K562 (cell line): ENCODE data around the gene TESMIN. TPM values are rescaled to one million over a fixed set of nuclear protein-coding genes. Genes with fewer than 3 reads are reported as not detected.

Experiments
- ATAC-seq: fragments of 200-7000 bp; cut with Tn5 transposase; 3 replicates; pipeline ENCODE4 v1.9.1; 2020; ENCODE audit warnings: moderate library complexity
- BruUV-seq: library from RNA; stranded (reverse); fragments of 400-500 nt; replicated peaks from 2 replicates; lab custom pipeline; 2021; lab: Mats Ljungman, UMichigan
- CTCF ChIA-PET: fragments of 300-600 bp; formaldehyde crosslinking; extraction: SDS; loops from one replicate; lab custom pipeline; 2021; ENCODE audit warnings: low intra/inter-chr PET ratio; lab: Yijun Ruan, JAX
- POLR2A ChIA-PET: fragments of 300-600, 350-650 bp; sonication (Branson Sonifier 250); formaldehyde crosslinking; extraction: SDS; loops from one replicate; lab custom pipeline; 2021; ENCODE audit warnings: antibody characterized with exemption, inconsistent platforms; lab: Yijun Ruan, JAX
- DNase-seq, 4 experiments: peaks; one replicate each; pipeline versions ENCODE4 v3.0.0 to v3.0.0-alpha.2; 2011 to 2018; ENCODE audit warnings: low spot score in 3 of 4, mixed read lengths in 3 of 4; ENCODE audit errors: extremely low read depth in 1 of 4
- FAIRE-seq: peaks from 2 replicates; lab custom pipeline; 2011; peaks lifted over from hg19 to GRCh38; lab: Jason Lieb, UNC
- H2AFZ ChIP-seq: 2 replicates; pipeline ENCODE4 v1.6.0; 2011; ENCODE audit warnings: low read depth, low read length, control low read depth, inconsistent platforms
- H3K27ac ChIP-seq: fragments of 200-600 bp; 3 replicates; pipeline ENCODE4 v1.8.0; 2011; ENCODE audit warnings: low read depth, mild to moderate bottlenecking, control low read depth, inconsistent platforms, low read length, moderate library complexity, mixed read lengths; ENCODE audit errors: extremely low read depth
- H3K27me3 ChIP-seq, 2 experiments: fragments of 300-600 bp in 1 of 2; 2 replicates in 1 of 2; 3 replicates in 1 of 2; pipeline versions ENCODE4 v1.6.0 to v1.8.0; 2011; ENCODE audit warnings: inconsistent platforms in 2 of 2, low read length in 2 of 2, mild to moderate bottlenecking in 1 of 2, mixed read lengths in 1 of 2, moderate library complexity in 1 of 2; ENCODE audit not compliant: control insufficient read depth in 2 of 2, insufficient read depth in 2 of 2
- H3K36me3 ChIP-seq: fragments of 300-600 bp; 3 replicates; pipeline ENCODE4 v1.8.0; 2011; ENCODE audit warnings: mild to moderate bottlenecking, low read length, inconsistent platforms; ENCODE audit not compliant: control insufficient read depth, insufficient read depth
- H3K4me1 ChIP-seq, 2 experiments: fragments of 200-600 bp in 1 of 2; replicated peaks in 1 of 2; 2 replicates in 1 of 2; 3 replicates in 1 of 2; pipeline versions ENCODE4 v1.5.1 to v1.8.0; 2011; ENCODE audit warnings: inconsistent platforms in 2 of 2, low read length in 2 of 2, mild to moderate bottlenecking in 1 of 2, mixed read lengths in 1 of 2, moderate library complexity in 1 of 2; ENCODE audit not compliant: control insufficient read depth in 2 of 2, insufficient read depth in 2 of 2
- H3K4me2 ChIP-seq: 2 replicates; pipeline ENCODE4 v1.6.1; 2011; ENCODE audit warnings: low read length, control low read depth, inconsistent platforms, mixed read lengths; ENCODE audit not compliant: insufficient read depth
- H3K4me3 ChIP-seq: fragments of 200-600 bp; sonication (generic), shearing (Covaris generic); 2 replicates; pipeline ENCODE4 v1.5.1; 2016; ENCODE audit warnings: control low read depth, inconsistent platforms
- H3K79me2 ChIP-seq: fragments of 200-600 bp; 3 replicates; pipeline ENCODE4 v1.8.0; 2011; ENCODE audit warnings: low read length, inconsistent platforms; ENCODE audit not compliant: control insufficient read depth, insufficient read depth
- H3K9ac ChIP-seq, 2 experiments: 2 replicates each; pipeline versions ENCODE4 v1.6.0 to v1.6.1; 2011; ENCODE audit warnings: low read depth in 2 of 2, low read length in 2 of 2, control low read depth in 1 of 2, inconsistent platforms in 1 of 2, mild to moderate bottlenecking in 1 of 2, mixed read lengths in 1 of 2; ENCODE audit not compliant: insufficient read depth in 1 of 2
- H3K9me1 ChIP-seq: one replicate; pipeline ENCODE4 v1.6.0; 2011; ENCODE audit warnings: inconsistent platforms, mild to moderate bottlenecking, low read length, moderate library complexity; ENCODE audit not compliant: control insufficient read depth, insufficient read depth
- H3K9me3 ChIP-seq: replicated peaks from 2 replicates; pipeline ENCODE4 v1.5.1; 2011; ENCODE audit warnings: low read depth, low read length, inconsistent platforms; ENCODE audit not compliant: control insufficient read depth, insufficient read depth
- H4K20me1 ChIP-seq: replicated peaks from 2 replicates; pipeline ENCODE4 v1.6.1; 2011; ENCODE audit warnings: low read length, inconsistent platforms, mixed read lengths; ENCODE audit not compliant: control insufficient read depth, insufficient read depth
- CEBPG ChIP-seq, 3 experiments: fragments of 200-800 bp in 1 of 3; sonication (Bioruptor generic) in 1 of 3; sonication (generic) in 1 of 3; formaldehyde crosslinking in 1 of 3; IDR thresholded peaks in 2 of 3; conservative IDR thresholded peaks in 1 of 3; 2 replicates each; pipeline versions ENCODE4 v1.6.1 to v1.8.0; 2016 to 2022; ENCODE audit warnings: missing compliant biosample characterization in 2 of 3, missing genetic modification characterization in 2 of 3, mild to moderate bottlenecking in 1 of 3, missing genetic modification reagents in 1 of 3
- FOSL1 ChIP-seq: fragments of 200-800 bp; sonication (Bioruptor generic); conservative IDR thresholded peaks from 2 replicates; pipeline ENCODE4 v1.6.1; 2016; ENCODE audit warnings: missing genetic modification characterization, missing compliant biosample characterization
- GABPB2 ChIP-seq: fragments of 250-450 bp; sonication (Bioruptor Pico); conservative IDR thresholded peaks from 2 replicates; pipeline ENCODE4 v1.5.1; 2021; ENCODE audit warnings: mild to moderate bottlenecking
- HDAC6 ChIP-seq: IDR thresholded peaks from 2 replicates; pipeline ENCODE4 v1.6.1; 2012; ENCODE audit warnings: low read depth, mild to moderate bottlenecking, control low read depth, inconsistent platforms, low read length, moderate library complexity
- HOMEZ ChIP-seq: fragments of 250-450 bp; sonication (Bioruptor Pico); IDR thresholded peaks from 2 replicates; pipeline ENCODE4 v1.4.0; 2020; ENCODE audit warnings: mild to moderate bottlenecking, moderate library complexity
- LEF1 ChIP-seq: fragments of 450-650 bp; IDR thresholded peaks from 2 replicates; pipeline ENCODE4 v1.6.1; 2016; ENCODE audit warnings: mild to moderate bottlenecking
- RFX1 ChIP-seq: fragments of 450-650 bp; IDR thresholded peaks from 2 replicates; pipeline ENCODE4 v1.6.1; 2016; ENCODE audit warnings: mild to moderate bottlenecking, moderate library complexity
- TBP ChIP-seq: optimal IDR thresholded peaks from 2 replicates; pipeline ENCODE3; 2011; ENCODE audit warnings: low read depth, low read length, improper control_type of control experiment
- ZNF609 ChIP-seq: sonication (generic); formaldehyde crosslinking; IDR thresholded peaks from 2 replicates; pipeline ENCODE4 v1.8.1; 2023; ENCODE audit warnings: missing genetic modification reagents, mild to moderate bottlenecking, borderline replicate concordance
- ZNF778 ChIP-seq: fragments of 450-650 bp; formaldehyde crosslinking; IDR thresholded peaks from 2 replicates; pipeline ENCODE4 v1.4.0; 2020; ENCODE audit warnings: mild to moderate bottlenecking, moderate library complexity
- WGBS: fragments of 100-300 bp; shearing (Covaris generic); methylation state at CpG from one replicate; pipeline ENCODE4 v1.1.6; 2016; ENCODE audit warnings: low coverage, mixed read lengths; ENCODE audit not compliant: insufficient coverage; ENCODE audit errors: missing lambda C conversion rate; 5-methylcytosine and 5-hydroxymethylcytosine counted together
- in situ Hi-C: fragments of 300-500 bp; cut with MboI; formaldehyde crosslinking; loops from 4 replicates; pipeline ENCODE4 v1.15.0; 2018; ENCODE audit warnings: inconsistent platforms, mixed read lengths
- intact Hi-C: fragments of 100-400 bp; cut with micrococcal nuclease; formaldehyde crosslinking; loops from 2 replicates; pipeline ENCODE4 v1.14.2; 2022
- polyA plus RNA-seq, 8 experiments: library from polyadenylated mRNA; depleted of rRNA in 4 of 8; stranded (reverse) in 5 of 8; unstranded in 3 of 8; fragments of >200 nt; fragmentation: Nextera tagmentation in 2 of 8; fragmentation: Illumina TruSeq in 1 of 8; extraction: Ambion mirVana in 2 of 8; extraction: Trizol in 1 of 8; gene quantifications; 2 replicates each; pipeline versions ENCODE4 v1.2.1 to v1.2.3, GENCODE V29; 2011 to 2014; ENCODE audit warnings: inconsistent platforms in 1 of 8, missing spikeins in 1 of 8
- total RNA-seq, 7 experiments: library from RNA; depleted of rRNA in 6 of 7; stranded (reverse); fragments of >200 nt in 6 of 7; fragmentation: Illumina TruSeq in 2 of 7; extraction: Trizol in 2 of 7; gene quantifications; 2 replicates each; pipeline versions ENCODE4 v1.2.1 to v1.2.3, GENCODE V29; 2011 to 2021; ENCODE audit warnings: low replicate concordance in 1 of 7
- TF ChIP-seq, protein P1 (sequence below), 2 experiments: IDR thresholded peaks; 2 replicates each; pipeline ENCODE4 v1.6.1; 2012; ENCODE audit warnings: improper control_type of control experiment in 2 of 2, low read depth in 2 of 2, low read length in 2 of 2, borderline replicate concordance in 1 of 2

The TESMIN gene
- total and polyA plus RNA-seq, 9 of the 15 experiments (the other 6 are each of a cell fraction or from before 2014, with no cell fraction given): 8.9 to 50.5 (median 15.0) TPM

DNA sequence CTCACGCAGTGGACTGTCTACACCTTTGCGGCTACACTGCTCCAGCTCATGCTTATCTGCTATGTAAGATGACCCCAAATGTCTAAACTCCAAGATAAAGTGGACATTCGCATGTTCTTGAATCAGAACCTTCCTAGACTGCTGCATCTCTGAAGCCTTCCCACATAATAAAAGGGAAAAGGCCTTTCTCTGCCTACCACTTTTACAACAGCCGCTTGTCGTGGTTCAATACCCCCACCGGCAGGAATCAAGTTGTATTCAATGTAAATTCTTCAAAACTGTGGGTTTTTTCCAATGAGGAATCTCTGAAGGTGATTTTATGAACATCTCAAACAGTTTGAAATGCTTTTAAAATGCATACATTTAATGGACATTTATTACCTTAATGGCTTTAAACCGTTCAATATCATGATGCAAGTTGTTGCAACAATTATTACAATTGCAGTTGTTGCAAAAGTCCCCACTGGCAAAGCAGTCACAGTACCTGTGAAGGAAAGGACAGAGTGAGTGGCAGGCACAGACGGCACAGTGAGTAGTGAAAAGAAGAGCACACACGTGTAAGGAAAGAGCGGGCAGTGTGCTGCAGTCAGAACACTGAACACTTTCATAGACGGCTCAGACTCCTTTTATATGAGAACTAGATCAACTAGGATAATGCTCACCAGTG is 35.7 kb downstream of the TESMIN start:
- in situ Hi-C loops: no loop called here
- CTCF ChIA-PET: no interaction called here
- intact Hi-C loops: no loop called here
- TF ChIP-seq CEBPG (CRISPR knock-in tag; IDR thresholded peaks at IDR 0.05) (peak; percentile 69), CEBPG (tag; conservative IDR thresholded peaks at IDR 0.05 in 1 of 2, IDR thresholded peaks at IDR 0.05 in 1 of 2) (peak in 1 of 2 experiments; percentile 69; a peak in 2 of 4 replicates), FOSL1 (tag) (no peak), HDAC6 (no peak), GABPB2 (CRISPR knock-in tag) (no peak), TBP (no peak), HOMEZ (CRISPR knock-in tag) (no peak), ZNF609 (CRISPR knock-in tag) (no peak), LEF1 (no peak), ZNF778 (no peak), RFX1 (no peak)
- TF ChIP-seq, protein P1, sequence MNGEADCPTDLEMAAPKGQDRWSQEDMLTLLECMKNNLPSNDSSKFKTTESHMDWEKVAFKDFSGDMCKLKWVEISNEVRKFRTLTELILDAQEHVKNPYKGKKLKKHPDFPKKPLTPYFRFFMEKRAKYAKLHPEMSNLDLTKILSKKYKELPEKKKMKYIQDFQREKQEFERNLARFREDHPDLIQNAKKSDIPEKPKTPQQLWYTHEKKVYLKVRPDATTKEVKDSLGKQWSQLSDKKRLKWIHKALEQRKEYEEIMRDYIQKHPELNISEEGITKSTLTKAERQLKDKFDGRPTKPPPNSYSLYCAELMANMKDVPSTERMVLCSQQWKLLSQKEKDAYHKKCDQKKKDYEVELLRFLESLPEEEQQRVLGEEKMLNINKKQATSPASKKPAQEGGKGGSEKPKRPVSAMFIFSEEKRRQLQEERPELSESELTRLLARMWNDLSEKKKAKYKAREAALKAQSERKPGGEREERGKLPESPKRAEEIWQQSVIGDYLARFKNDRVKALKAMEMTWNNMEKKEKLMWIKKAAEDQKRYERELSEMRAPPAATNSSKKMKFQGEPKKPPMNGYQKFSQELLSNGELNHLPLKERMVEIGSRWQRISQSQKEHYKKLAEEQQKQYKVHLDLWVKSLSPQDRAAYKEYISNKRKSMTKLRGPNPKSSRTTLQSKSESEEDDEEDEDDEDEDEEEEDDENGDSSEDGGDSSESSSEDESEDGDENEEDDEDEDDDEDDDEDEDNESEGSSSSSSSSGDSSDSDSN (IDR thresholded peaks at IDR 0.05; ENCODE audit: borderline replicate concordance in 1 of 2, low read depth in 2 of 2, low read length in 2 of 2): no peak

More for the DNA sequence above, 35.7 kb downstream of the TESMIN start:
- Histone ChIP-seq H3K27ac (no peak overlapping the region), H3K9ac (no peak overlapping the region), H3K4me1 (no peaks in the 10 kb centered on the region), H3K9me3 (no peaks in the 10 kb centered on the region), H3K36me3 (no peaks in the 10 kb centered on the region), H3K4me2 (no peak overlapping the region), H2AFZ (no peak overlapping the region), H4K20me1 (no peaks in the 10 kb centered on the region), H3K9me1 (no peaks in the 10 kb centered on the region), H3K79me2 (no peaks in the 10 kb centered on the region), H3K27me3 (peaks cover 16 to 60% of the 10 kb centered on the region in 2 experiments), H3K4me3 (no peak overlapping the region)
- FAIRE-seq (no peak), ATAC-seq (no peak), DNase-seq (no peak)
- BruUV-seq: no TSS peak
- 35% methylated on average over 11 of the region's 11 CpGs for WGBS
- POLR2A ChIA-PET: interaction anchor here (1.7 kb wide), 1 partner anchor 13 kb away, joined by 3 read pairs; no protein-coding TSS in a partner anchor
